GM10266 (cell line): ENCODE results near the gene KLHL6.

Source experiments
- DNase-seq: peaks from one replicate; pipeline ENCODE4 v3.0.0; 2012; ENCODE audit errors: extremely low spot score
- CTCF ChIP-seq: IDR thresholded peaks from 2 replicates; pipeline ENCODE4 v1.5.1; 2012; ENCODE audit warnings: mild to moderate bottlenecking, low read depth; ENCODE audit not compliant: control insufficient read depth, insufficient read depth; ENCODE audit errors: missing control alignments

Gene KLHL6

GRCh38 chr3:183500981-183501704, 54.4 kb downstream of the KLHL6 start:
- TF ChIP-seq CTCF: no peak
- no peak for DNase-seq

GRCh38 chr3:183500319-183500718, 55.2 kb downstream of the KLHL6 start:
- DNase-seq: no peak
- no peak for TF ChIP-seq CTCF

- TF ChIP-seq CTCF: no peak
- no peak for DNase-seq
Measured at GRCh38 chr3:183498634-183499033, 56.9 kb downstream of the KLHL6 start.

GRCh38 chr3:183497313-183497712, 58.2 kb downstream of the KLHL6 start:
- DNase-seq: no peak
- TF ChIP-seq CTCF: no peak

GRCh38 chr3:183496311-183496710, 59.2 kb downstream of the KLHL6 start:
- TF ChIP-seq CTCF: no peak
- DNase-seq: no peak

GRCh38 chr3:183494341-183494740, 61.2 kb downstream of the KLHL6 start:
- DNase-seq: no peak
- TF ChIP-seq CTCF: no peak

- DNase-seq: no peak
- no peak for TF ChIP-seq CTCF
Measured at GRCh38 chr3:183493296-183494045, 62.0 kb downstream of the KLHL6 start.
